OCI-LY3 (cell line): ENCODE data around the gene ARHGAP9.

Source experiments
- EZH2phosphoT487 ChIP-seq: fragments of 200-600 bp; shearing (Covaris generic); IDR thresholded peaks from 2 replicates; pipeline ENCODE4 v1.6.1; 2018; ENCODE audit warnings: antibody characterized with exemption, mixed run types, low read depth
- TF ChIP-seq, protein P1 (sequence below): fragments of 200-600, 300-600 bp; sonication (generic); IDR thresholded peaks from 2 replicates; pipeline ENCODE4 v1.5.1; 2014; ENCODE audit warnings: antibody characterized with exemption, low read length, low read depth

DNA sequence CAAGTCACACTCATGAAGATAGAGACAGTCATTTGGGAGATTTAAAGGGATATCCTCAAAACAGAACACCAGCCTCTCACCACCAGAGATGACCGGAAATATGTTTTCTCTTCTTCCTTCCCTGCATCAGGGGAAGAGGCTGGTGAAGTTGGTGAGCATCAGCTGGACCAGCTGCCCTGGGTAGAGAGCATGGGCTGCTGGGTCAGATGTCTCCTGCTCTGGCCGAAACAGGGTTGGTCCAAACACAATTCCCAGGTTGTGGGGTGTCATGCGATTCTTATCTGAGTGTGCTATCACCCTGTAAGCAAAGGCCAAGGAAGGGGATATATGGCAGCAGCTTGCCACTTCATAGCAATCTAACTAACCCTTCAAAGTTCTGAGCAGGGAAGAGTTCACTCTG lies 7.3 kb downstream of the ARHGAP9 start:
- TF ChIP-seq, protein P1, sequence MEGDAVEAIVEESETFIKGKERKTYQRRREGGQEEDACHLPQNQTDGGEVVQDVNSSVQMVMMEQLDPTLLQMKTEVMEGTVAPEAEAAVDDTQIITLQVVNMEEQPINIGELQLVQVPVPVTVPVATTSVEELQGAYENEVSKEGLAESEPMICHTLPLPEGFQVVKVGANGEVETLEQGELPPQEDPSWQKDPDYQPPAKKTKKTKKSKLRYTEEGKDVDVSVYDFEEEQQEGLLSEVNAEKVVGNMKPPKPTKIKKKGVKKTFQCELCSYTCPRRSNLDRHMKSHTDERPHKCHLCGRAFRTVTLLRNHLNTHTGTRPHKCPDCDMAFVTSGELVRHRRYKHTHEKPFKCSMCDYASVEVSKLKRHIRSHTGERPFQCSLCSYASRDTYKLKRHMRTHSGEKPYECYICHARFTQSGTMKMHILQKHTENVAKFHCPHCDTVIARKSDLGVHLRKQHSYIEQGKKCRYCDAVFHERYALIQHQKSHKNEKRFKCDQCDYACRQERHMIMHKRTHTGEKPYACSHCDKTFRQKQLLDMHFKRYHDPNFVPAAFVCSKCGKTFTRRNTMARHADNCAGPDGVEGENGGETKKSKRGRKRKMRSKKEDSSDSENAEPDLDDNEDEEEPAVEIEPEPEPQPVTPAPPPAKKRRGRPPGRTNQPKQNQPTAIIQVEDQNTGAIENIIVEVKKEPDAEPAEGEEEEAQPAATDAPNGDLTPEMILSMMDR: no peak
- no peak for TF ChIP-seq EZH2phosphoT487
